HepG2 (cell line): ENCODE results near the gene STAC. TPM values are rescaled to one million over a fixed set of nuclear protein-coding genes. Genes with fewer than 3 reads are reported as not detected.

Source experiments
- ATAC-seq: fragments of 200-7000 bp; cut with Tn5 transposase; 3 replicates; pipeline ENCODE4 v1.9.1; 2020; ENCODE audit warnings: mild to moderate bottlenecking, moderate library complexity
- BruUV-seq: library from RNA; stranded (reverse); fragments of 400-500 nt; replicated peaks from 2 replicates; lab custom pipeline; 2021; lab: Mats Ljungman, UMichigan
- CTCF ChIA-PET: fragments of 300-600 bp; formaldehyde crosslinking; extraction: SDS; loops from one replicate; lab custom pipeline; 2021; ENCODE audit warnings: low total read pairs, inconsistent platforms, low intra/inter-chr PET ratio; lab: Yijun Ruan, JAX
- POLR2A ChIA-PET: fragments of 350-600 bp; sonication (Branson Sonifier 250); formaldehyde crosslinking; loops from one replicate; lab custom pipeline; 2020; ENCODE audit warnings: antibody characterized with exemption, inconsistent platforms; lab: Yijun Ruan, JAX
- DNase-seq: peaks from one replicate; pipeline ENCODE4 v3.0.0-alpha.2; 2015; ENCODE audit warnings: low spot score
- FAIRE-seq: peaks from 3 replicates; lab custom pipeline; 2011; peaks lifted over from hg19 to GRCh38; lab: Jason Lieb, UNC
- H2AFZ ChIP-seq: one replicate; pipeline ENCODE4 v1.6.1; 2011; ENCODE audit warnings: low read length, inconsistent platforms
- H3K27ac ChIP-seq: fragments of 300-600 bp; 3 replicates; pipeline ENCODE4 v1.8.0; 2011; ENCODE audit warnings: mixed run types, mild to moderate bottlenecking, mixed read lengths, low read length, inconsistent platforms; ENCODE audit not compliant: insufficient read depth; ENCODE audit errors: extremely low read length
- H3K27me3 ChIP-seq, 2 experiments: fragments of 200-600 bp in 1 of 2; 2 replicates in 1 of 2; 3 replicates in 1 of 2; pipeline versions ENCODE4 v1.6.0 to v1.8.0; 2011; ENCODE audit warnings: low read length in 2 of 2, mild to moderate bottlenecking in 2 of 2, moderate library complexity in 2 of 2, inconsistent platforms in 1 of 2; ENCODE audit not compliant: insufficient read depth in 2 of 2, control insufficient read depth in 1 of 2
- H3K36me3 ChIP-seq, 2 experiments: fragments of 200-600 bp in 1 of 2; replicated peaks in 1 of 2; 2 replicates in 1 of 2; 3 replicates in 1 of 2; pipeline versions ENCODE4 v1.5.1 to v1.8.0; 2011; ENCODE audit warnings: low read length in 2 of 2, inconsistent platforms in 1 of 2; ENCODE audit not compliant: insufficient read depth in 2 of 2, control insufficient read depth in 1 of 2
- H3K4me1 ChIP-seq: 2 replicates; pipeline ENCODE4 v1.5.1; 2012; ENCODE audit warnings: low read length, inconsistent platforms; ENCODE audit not compliant: insufficient read depth
- H3K4me2 ChIP-seq: 2 replicates; pipeline ENCODE4 v1.6.0; 2011; ENCODE audit warnings: low read depth, low read length, inconsistent platforms
- H3K4me3 ChIP-seq, 3 experiments: fragments of 200-600 bp in 1 of 3; sonication (generic), shearing (Covaris generic) in 1 of 3; replicated peaks in 1 of 3; 2 replicates each; pipeline ENCODE4 v1.5.1; 2011 to 2016; ENCODE audit warnings: low read length in 3 of 3, inconsistent platforms in 2 of 3, low read depth in 2 of 3, mild to moderate bottlenecking in 2 of 3, control low read depth in 1 of 3, mixed read lengths in 1 of 3; ENCODE audit not compliant: insufficient read depth in 1 of 3
- H3K79me2 ChIP-seq: one replicate; pipeline ENCODE4 v1.6.1; 2011; ENCODE audit warnings: low read length, inconsistent platforms; ENCODE audit not compliant: insufficient read depth
- H3K9ac ChIP-seq: 2 replicates; pipeline ENCODE4 v1.6.0; 2011; ENCODE audit warnings: mild to moderate bottlenecking, low read depth, low read length, inconsistent platforms; ENCODE audit not compliant: insufficient read depth
- H3K9me3 ChIP-seq: 2 replicates; pipeline ENCODE4 v1.5.1; 2012; ENCODE audit warnings: mild to moderate bottlenecking, low read length
- H4K20me1 ChIP-seq: 2 replicates; pipeline ENCODE4 v1.6.0; 2011; ENCODE audit warnings: inconsistent platforms, mild to moderate bottlenecking, low read length, moderate library complexity; ENCODE audit not compliant: insufficient read depth
- GATA4 ChIP-seq: sonication (generic); IDR thresholded peaks from 2 replicates; pipeline ENCODE4 v1.6.1; 2016; ENCODE audit warnings: antibody characterized with exemption, low read depth, borderline replicate concordance
- MAFG ChIP-seq: sonication (generic); formaldehyde crosslinking; IDR thresholded peaks from 2 replicates; pipeline ENCODE4 v1.5.1; 2020; ENCODE audit warnings: mild to moderate bottlenecking, missing genetic modification reagents
- MTA3 ChIP-seq: sonication (generic); formaldehyde crosslinking; IDR thresholded peaks from 2 replicates; pipeline ENCODE4 v1.4.0; 2020; ENCODE audit warnings: missing genetic modification reagents
- NAIF1 ChIP-seq: sonication (generic); formaldehyde crosslinking; IDR thresholded peaks from 2 replicates; pipeline ENCODE4 v1.5.0; 2020; ENCODE audit warnings: mild to moderate bottlenecking, missing genetic modification reagents, borderline replicate concordance
- NPAS2 ChIP-seq: sonication (generic); formaldehyde crosslinking; IDR thresholded peaks from 2 replicates; pipeline ENCODE4 v1.8.0; 2022; ENCODE audit warnings: mild to moderate bottlenecking, missing genetic modification reagents, borderline replicate concordance
- POLR2AphosphoS2 ChIP-seq: IDR thresholded peaks from 2 replicates; pipeline ENCODE4 v1.6.1; 2011; ENCODE audit warnings: low read depth, low read length, improper control_type of control experiment
- SIX1 ChIP-seq: sonication (generic); formaldehyde crosslinking; IDR thresholded peaks from 2 replicates; pipeline ENCODE4 v1.4.0; 2020; ENCODE audit warnings: missing genetic modification reagents, borderline replicate concordance
- SMC3 ChIP-seq: IDR thresholded peaks from 2 replicates; pipeline ENCODE4 v1.6.1; 2011; ENCODE audit warnings: low read length, improper control_type of control experiment
- TMF1 ChIP-seq: sonication (generic); formaldehyde crosslinking; IDR thresholded peaks from 2 replicates; pipeline ENCODE4 v1.8.1; 2022; ENCODE audit warnings: low read depth, missing genetic modification reagents
- ZKSCAN5 ChIP-seq: sonication (generic); formaldehyde crosslinking; IDR thresholded peaks from 2 replicates; pipeline ENCODE4 v1.5.1; 2020; ENCODE audit warnings: mild to moderate bottlenecking, missing genetic modification reagents
- ZNF180 ChIP-seq: sonication (generic); formaldehyde crosslinking; IDR thresholded peaks from 2 replicates; pipeline ENCODE4 v1.4.0; 2020; ENCODE audit warnings: low read depth, missing genetic modification reagents, borderline replicate concordance
- ZNF292 ChIP-seq: sonication (generic); formaldehyde crosslinking; IDR thresholded peaks from 2 replicates; pipeline ENCODE4 v1.8.1; 2022; ENCODE audit warnings: mild to moderate bottlenecking, low read depth, missing genetic modification reagents, borderline replicate concordance
- ZNF33B ChIP-seq: sonication (generic); formaldehyde crosslinking; IDR thresholded peaks from 2 replicates; pipeline ENCODE4 v1.5.1; 2020; ENCODE audit warnings: mild to moderate bottlenecking, missing genetic modification reagents
- ZNF430 ChIP-seq: sonication (generic); formaldehyde crosslinking; IDR thresholded peaks from 2 replicates; pipeline ENCODE4 v1.9.0; 2021; ENCODE audit warnings: mild to moderate bottlenecking, missing genetic modification reagents
- ZNF446 ChIP-seq: sonication (generic); formaldehyde crosslinking; IDR thresholded peaks from 2 replicates; pipeline ENCODE4 v1.5.0; 2020; ENCODE audit warnings: mild to moderate bottlenecking, missing genetic modification reagents
- ZNF558 ChIP-seq: sonication (generic); formaldehyde crosslinking; IDR thresholded peaks from 2 replicates; pipeline ENCODE4 v1.9.0; 2022; ENCODE audit warnings: mild to moderate bottlenecking, missing genetic modification reagents, borderline replicate concordance
- ZNF574 ChIP-seq: sonication (generic); formaldehyde crosslinking; IDR thresholded peaks from 2 replicates; pipeline ENCODE4 v1.4.0; 2020; ENCODE audit warnings: missing genetic modification reagents
- ZNF850 ChIP-seq: sonication (generic); formaldehyde crosslinking; conservative IDR thresholded peaks from 2 replicates; pipeline ENCODE4 v1.9.0; 2021; ENCODE audit warnings: mild to moderate bottlenecking, missing genetic modification reagents
- WGBS: methylation state at CpG from one replicate; pipeline ENCODE4 v1.1.6; 2017; ENCODE audit warnings: low lambda C conversion rate; 5-methylcytosine and 5-hydroxymethylcytosine counted together
- in situ Hi-C: cut with HindIII; loops from 2 replicates; pipeline ENCODE4 v1.10.0; 2017; ENCODE audit warnings: low pct_unique_long_range_greater_than_20kb; ENCODE audit not compliant: extremely low pct_ligation_motif_present
- intact Hi-C: fragments of 100-400 bp; cut with micrococcal nuclease; formaldehyde crosslinking; loops from one replicate; pipeline ENCODE4 v1.10.0; 2022; ENCODE audit not compliant: unreplicated experiment
- polyA plus RNA-seq, 8 experiments: library from polyadenylated mRNA; depleted of rRNA in 3 of 8; stranded (reverse) in 7 of 8; unstranded in 1 of 8; fragments of >200 nt; fragmentation: Illumina TruSeq in 4 of 8; extraction: Trizol in 4 of 8; gene quantifications; 2 replicates each; pipeline versions ENCODE4 v1.2.1 to v1.2.3, GENCODE V29; 2011 to 2016; ENCODE audit warnings: low read depth in 4 of 8, missing spikeins in 1 of 8, mixed read lengths in 1 of 8; ENCODE audit not compliant: insufficient read depth in 1 of 8
- total RNA-seq, 5 experiments: library from RNA; depleted of rRNA; stranded (reverse); fragments of >200 nt; fragmentation: Illumina TruSeq; extraction: Trizol; gene quantifications; 2 replicates each; pipeline ENCODE4 v1.2.3, GENCODE V29; 2016; ENCODE audit warnings: low read depth in 1 of 5

STAC gene
- total and polyA plus RNA-seq, 2 of the 13 experiments (the other 11 are each of a cell fraction or from before 2014, with no cell fraction given) = not detected

- no peak for TF ChIP-seq MTA3 (CRISPR knock-in tag)
- no peak for TF ChIP-seq ZNF33B
- TF ChIP-seq, all 625 proteins: peak for 0
These were observed 161.9 kb downstream of the STAC start (continued) for GRCh38 chr3:36542186-36542585.

GRCh38 chr3:36543276-36543997, 163.1 kb downstream of the STAC start:
- no peak for ATAC-seq
- BruUV-seq = no TSS peak

GRCh38 chr3:36546226-36546625, 165.9 kb downstream of the STAC start:
- DNase-seq (no peak), ATAC-seq (no peak), FAIRE-seq (no peak)
- intact Hi-C loops = no loop called here
- in situ Hi-C loops = loop anchor here (25.0 kb wide), 1 partner anchor 409 kb away; no protein-coding TSS in a partner anchor
- Histone ChIP-seq H4K20me1 (no peaks in the 10 kb centered on the region), H3K27me3 (no peaks in the 10 kb centered on the region), H3K79me2 (no peaks in the 10 kb centered on the region), H3K9me3 (no peaks in the 10 kb centered on the region), H3K27ac (no peak overlapping the region), H3K9ac (no peak overlapping the region), H3K4me2 (no peak overlapping the region), H3K4me3 (no peak overlapping the region), H3K36me3 (no peaks in the 10 kb centered on the region), H3K4me1 (no peaks in the 10 kb centered on the region), H2AFZ (no peak overlapping the region)
- POLR2A ChIA-PET = no interaction called here
- BruUV-seq = no TSS peak
- CTCF ChIA-PET = no interaction called here
- 62% methylated on average over 4 of the region's 5 CpGs for whole genome bisulfite sequencing
- TF ChIP-seq GATA4 (no peak), SIX1 (CRISPR knock-in tag) (no peak), MAFG (CRISPR knock-in tag) (no peak), TMF1 (no peak), NAIF1 (CRISPR knock-in tag) (no peak), ZNF574 (CRISPR knock-in tag) (no peak), ZNF446 (CRISPR knock-in tag) (no peak), ZNF558 (no peak), SMC3 (no peak), ZNF292 (no peak), ZNF180 (CRISPR knock-in tag) (no peak)

More at GRCh38 chr3:36543276-36543997, 163.1 kb downstream of the STAC start:
- Histone ChIP-seq H3K9me3 (no peaks in the 10 kb centered on the region), H4K20me1 (no peaks in the 10 kb centered on the region), H3K36me3 (no peaks in the 10 kb centered on the region), H3K27ac (no peak overlapping the region), H3K79me2 (no peaks in the 10 kb centered on the region), H3K9ac (no peak overlapping the region), H3K4me2 (no peak overlapping the region), H3K4me3 (no peak overlapping the region), H2AFZ (no peak overlapping the region), H3K4me1 (no peaks in the 10 kb centered on the region), H3K27me3 (no peaks in the 10 kb centered on the region)
- TF ChIP-seq ZNF430 (CRISPR knock-in tag) (no peak), ZNF850 (CRISPR knock-in tag) (no peak), POLR2AphosphoS2 (no peak), NPAS2 (CRISPR knock-in tag) (no peak), ZKSCAN5 (no peak)
- ChIA-PET POLR2A (no interaction called here), CTCF (no interaction called here)
- DNase-seq = no peak
- intact Hi-C loops (no loop called here), in situ Hi-C loops (loop anchor here (25.0 kb wide), 1 partner anchor 406 kb away; no protein-coding TSS in a partner anchor)
- 17% methylated on average over 5 of the region's 5 CpGs for WGBS
- FAIRE-seq = no peak
